Activated naive CD8-positive, alpha-beta T cell treated with anti-CD3 and anti-CD28 coated beads for 36 hours (primary cell): ENCODE data around the gene OR52N5. TPM values are rescaled to one million over a fixed set of nuclear protein-coding genes. Genes with fewer than 3 reads are reported as not detected.

Experiments used
- DNase-seq: peaks from one replicate; pipeline ENCODE4 v3.0.0; 2021
- H3K27ac Mint-ChIP-seq: one replicate; pipeline ENCODE4 v1.8.0; 2022; ENCODE audit warnings: mild to moderate bottlenecking, moderate library complexity, mixed read lengths
- H3K27me3 Mint-ChIP-seq: one replicate; pipeline ENCODE4 v1.8.0; 2022; ENCODE audit warnings: mild to moderate bottlenecking, mixed read lengths
- H3K36me3 Mint-ChIP-seq: one replicate; pipeline ENCODE4 v1.8.0; 2021; ENCODE audit warnings: mild to moderate bottlenecking, mixed read lengths
- H3K4me1 Mint-ChIP-seq: one replicate; pipeline ENCODE4 v1.8.0; 2021; ENCODE audit warnings: mixed read lengths
- H3K4me3 Mint-ChIP-seq: one replicate; pipeline ENCODE4 v1.8.0; 2022; ENCODE audit warnings: mild to moderate bottlenecking, moderate library complexity, mixed read lengths
- H3K9me3 Mint-ChIP-seq: one replicate; pipeline ENCODE4 v1.8.0; 2022; ENCODE audit warnings: mixed read lengths
- total RNA-seq, 2 experiments: library from RNA; stranded (reverse); gene quantifications; one replicate each; pipeline ENCODE4 v1.2.3, GENCODE V29; 2021

Gene OR52N5
- not detected for total RNA-seq

- no peaks in the 10 kb centered on the region for H3K9me3 Mint-ChIP-seq
- H3K27ac Mint-ChIP-seq = no peak within 1 kb of the TSS
- no peak for DNase-seq
- no peak within 1 kb of the TSS for H3K4me3 Mint-ChIP-seq
- peaks cover 6% of the 10 kb centered on the region for H3K4me1 Mint-ChIP-seq
- H3K36me3 Mint-ChIP-seq = no peaks in the 10 kb centered on the region
- H3K27me3 Mint-ChIP-seq = peaks cover 2% of the 10 kb centered on the region
Measured at GRCh38 chr11:5783255-5783654, at the start of gene OR52N5. Gene OR52N5, minus strand, starts transcription at chr11:5783355. Its CDS starts 4,721 bp downstream, at chr11:5778634.

GRCh38 chr11:5831196-5831829, 48.2 kb upstream of the OR52N5 start:
- no peaks in the 10 kb centered on the region for H3K4me1 Mint-ChIP-seq
- no peaks in the 10 kb centered on the region for H3K36me3 Mint-ChIP-seq
- no peak for DNase-seq
- no peak overlapping the region for H3K4me3 Mint-ChIP-seq
- H3K27me3 Mint-ChIP-seq = no peaks in the 10 kb centered on the region
- H3K27ac Mint-ChIP-seq = no peak overlapping the region
- peaks cover 2% of the 10 kb centered on the region for H3K9me3 Mint-ChIP-seq

- H3K4me3 Mint-ChIP-seq = peak overlapping the region; percentile 58
- no peaks in the 10 kb centered on the region for H3K36me3 Mint-ChIP-seq
- no peaks in the 10 kb centered on the region for H3K9me3 Mint-ChIP-seq
- H3K27me3 Mint-ChIP-seq = no peaks in the 10 kb centered on the region
- peaks cover 14% of the 10 kb centered on the region for H3K4me1 Mint-ChIP-seq
- peak overlapping the region; percentile 17 for H3K27ac Mint-ChIP-seq
- no peak for DNase-seq
Measured at GRCh38 chr11:5818245-5818886, 35.2 kb upstream of the OR52N5 start.

- peaks cover under 1% of the 10 kb centered on the region for H3K27me3 Mint-ChIP-seq
- H3K27ac Mint-ChIP-seq = no peak overlapping the region
- H3K4me1 Mint-ChIP-seq = peaks cover 14% of the 10 kb centered on the region
- no peaks in the 10 kb centered on the region for H3K9me3 Mint-ChIP-seq
- no peak for DNase-seq
- no peak overlapping the region for H3K4me3 Mint-ChIP-seq
- no peaks in the 10 kb centered on the region for H3K36me3 Mint-ChIP-seq
Measured at GRCh38 chr11:5815534-5815933, 32.4 kb upstream of the OR52N5 start.

GRCh38 chr11:5809905-5810795, 27.0 kb upstream of the OR52N5 start:
- Mint-ChIP-seq H3K9me3 (no peaks in the 10 kb centered on the region), H3K27ac (no peak overlapping the region), H3K4me1 (peaks cover 6% of the 10 kb centered on the region), H3K27me3 (peaks cover 26% of the 10 kb centered on the region), H3K4me3 (no peak overlapping the region), H3K36me3 (no peaks in the 10 kb centered on the region)
- no peak for DNase-seq

- Mint-ChIP-seq H3K27me3 (peaks cover 27% of the 10 kb centered on the region), H3K4me3 (peak overlapping the region; percentile 85), H3K9me3 (peaks cover 3% of the 10 kb centered on the region), H3K4me1 (peaks cover 6% of the 10 kb centered on the region), H3K36me3 (no peaks in the 10 kb centered on the region), H3K27ac (no peak overlapping the region)
- no peak for DNase-seq
Measured at GRCh38 chr11:5809122-5809519, 26.0 kb upstream of the OR52N5 start.

GRCh38 chr11:5808500-5809121, 25.5 kb upstream of the OR52N5 start, which contains the start of gene OR52N2:
Gene OR52N2, plus strand, starts transcription at chr11:5808924. Its CDS starts 11,412 bp downstream, at chr11:5820336.
- Mint-ChIP-seq H3K4me3 (peak within 1 kb of the TSS; percentile 85), H3K27me3 (peaks cover 27% of the 10 kb centered on the region), H3K4me1 (peaks cover 6% of the 10 kb centered on the region), H3K9me3 (peaks cover 6% of the 10 kb centered on the region), H3K36me3 (no peaks in the 10 kb centered on the region), H3K27ac (no peak within 1 kb of the TSS)
- peak; percentile 53 for DNase-seq

- no peak for DNase-seq
- Mint-ChIP-seq H3K4me3 (no peak overlapping the region), H3K27ac (no peak overlapping the region), H3K36me3 (no peaks in the 10 kb centered on the region), H3K4me1 (peaks cover 6% of the 10 kb centered on the region), H3K27me3 (peaks cover 34% of the 10 kb centered on the region), H3K9me3 (peaks cover 12% of the 10 kb centered on the region)
Measured at GRCh38 chr11:5807580-5807979, 24.4 kb upstream of the OR52N5 start.

GRCh38 chr11:5803982-5804381, 20.8 kb upstream of the OR52N5 start:
- Mint-ChIP-seq H3K4me1 (peaks cover 3% of the 10 kb centered on the region), H3K27me3 (peaks cover 18% of the 10 kb centered on the region), H3K36me3 (no peaks in the 10 kb centered on the region), H3K27ac (no peak overlapping the region), H3K4me3 (no peak overlapping the region), H3K9me3 (peaks cover 12% of the 10 kb centered on the region)
- no peak for DNase-seq

- DNase-seq = no peak
- H3K36me3 Mint-ChIP-seq = no peaks in the 10 kb centered on the region
- H3K4me1 Mint-ChIP-seq = no peaks in the 10 kb centered on the region
- no peak overlapping the region for H3K27ac Mint-ChIP-seq
- peaks cover 13% of the 10 kb centered on the region for H3K27me3 Mint-ChIP-seq
- H3K4me3 Mint-ChIP-seq = no peak overlapping the region
- no peaks in the 10 kb centered on the region for H3K9me3 Mint-ChIP-seq
Measured at GRCh38 chr11:5796541-5796940, 13.4 kb upstream of the OR52N5 start.

- Mint-ChIP-seq H3K4me3 (no peak within 1 kb of the TSS), H3K27me3 (no peaks in the 10 kb centered on the region), H3K27ac (no peak within 1 kb of the TSS), H3K4me1 (no peaks in the 10 kb centered on the region), H3K9me3 (no peaks in the 10 kb centered on the region), H3K36me3 (no peaks in the 10 kb centered on the region)
- DNase-seq = no peak
Measured at GRCh38 chr11:5791165-5791564, 8.0 kb upstream of the OR52N5 start, which contains the start of gene OR52N1. Gene OR52N1, minus strand, starts transcription at chr11:5791265. Its CDS starts 2,449 bp downstream, at chr11:5788816.

GRCh38 chr11:5767056-5767455, 16.1 kb downstream of the OR52N5 start:
- H3K36me3 Mint-ChIP-seq = no peaks in the 10 kb centered on the region
- H3K4me1 Mint-ChIP-seq = no peaks in the 10 kb centered on the region
- DNase-seq = no peak
- H3K4me3 Mint-ChIP-seq = no peak overlapping the region
- no peaks in the 10 kb centered on the region for H3K9me3 Mint-ChIP-seq
- no peaks in the 10 kb centered on the region for H3K27me3 Mint-ChIP-seq
- no peak overlapping the region for H3K27ac Mint-ChIP-seq

GRCh38 chr11:5753943-5754342, 29.2 kb downstream of the OR52N5 start, which contains the start of gene OR52N4:
Gene OR52N4, plus strand, starts transcription at chr11:5754243. Its CDS starts 498 bp downstream, at chr11:5754741.
- DNase-seq = no peak
- Mint-ChIP-seq H3K36me3 (no peaks in the 10 kb centered on the region), H3K9me3 (no peaks in the 10 kb centered on the region)

GRCh38 chr11:5749836-5750235, 33.3 kb downstream of the OR52N5 start:
- no peak overlapping the region for H3K4me3 Mint-ChIP-seq
- no peaks in the 10 kb centered on the region for H3K4me1 Mint-ChIP-seq
- H3K9me3 Mint-ChIP-seq = peaks cover 8% of the 10 kb centered on the region
- H3K27ac Mint-ChIP-seq = no peak overlapping the region
- DNase-seq = no peak
- no peaks in the 10 kb centered on the region for H3K27me3 Mint-ChIP-seq
- no peaks in the 10 kb centered on the region for H3K36me3 Mint-ChIP-seq

More at GRCh38 chr11:5753943-5754342, 29.2 kb downstream of the OR52N5 start, which contains the start of gene OR52N4:
- Mint-ChIP-seq H3K27ac (no peak within 1 kb of the TSS), H3K4me1 (no peaks in the 10 kb centered on the region), H3K4me3 (no peak within 1 kb of the TSS), H3K27me3 (peaks cover 3% of the 10 kb centered on the region)
